HL-60/S4 (cell line): ENCODE data around the gene CROT.

ENCODE experiments used
- in situ Hi-C: fragments of 300-500 bp; cut with MboI; formaldehyde crosslinking; loops from 2 replicates; pipeline ENCODE4 v1.14.3; 2022; ENCODE audit warnings: low sequenced_read_pairs

Gene CROT

DNA sequence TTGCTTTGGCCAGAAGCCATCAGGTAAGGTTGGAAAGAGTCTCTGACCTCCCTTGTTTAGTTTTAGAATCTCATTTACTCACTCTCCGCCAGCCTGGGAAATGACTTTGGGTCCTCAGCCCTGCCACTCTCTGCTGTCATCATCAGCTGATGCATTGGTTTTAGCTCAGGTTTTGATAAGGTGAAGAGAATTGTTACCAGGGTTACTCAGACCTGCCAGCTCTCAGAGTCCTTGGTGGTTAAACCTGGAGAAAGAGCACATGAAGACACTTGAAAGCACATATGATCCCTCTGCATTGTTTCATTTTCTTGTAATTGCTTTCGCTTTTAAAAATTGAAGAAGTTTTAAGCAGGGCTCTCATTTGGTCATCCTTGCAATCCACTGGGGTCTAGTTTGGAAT, 4.0 kb upstream of the CROT start:
- in situ Hi-C loops = no loop called here

- in situ Hi-C loops = no loop called here
Measured at GRCh38 chr7:87342231-87342630, 3.2 kb upstream of the CROT start.

- in situ Hi-C loops = no loop called here
Measured at GRCh38 chr7:87344446-87344845, 1.0 kb upstream of the CROT start.

GRCh38 chr7:87345962-87346371, 503 bp downstream of the CROT start:
- in situ Hi-C loops = no loop called here

GRCh38 chr7:87347207-87347606, 1.7 kb downstream of the CROT start:
- in situ Hi-C loops = no loop called here

DNA sequence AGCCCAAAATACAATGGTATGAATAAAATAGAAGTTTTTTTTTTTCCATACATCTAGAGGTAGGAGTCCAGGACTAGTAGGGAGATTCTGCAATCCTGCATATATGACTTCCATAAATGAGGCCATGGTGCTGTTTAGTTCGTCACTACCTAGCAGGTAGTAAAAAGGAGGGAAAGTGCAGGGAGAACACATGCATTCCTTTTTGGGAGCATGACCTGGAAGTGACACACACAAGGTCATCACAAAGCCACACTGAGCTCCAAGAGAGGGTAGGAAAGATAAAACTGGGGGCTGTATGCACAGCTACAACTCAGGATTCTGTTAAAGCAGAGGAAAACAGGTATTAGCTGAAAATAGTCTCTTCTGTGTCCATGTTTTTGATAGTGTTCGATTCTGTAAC, 2.2 kb downstream of the CROT start:
- in situ Hi-C loops = no loop called here

- in situ Hi-C loops = no loop called here
Measured at GRCh38 chr7:87354749-87355148, 9.3 kb downstream of the CROT start.

- in situ Hi-C loops = no loop called here
Measured at GRCh38 chr7:87356448-87356847, 11.0 kb downstream of the CROT start.

- in situ Hi-C loops = no loop called here
Measured at GRCh38 chr7:87359366-87359765, 13.9 kb downstream of the CROT start.

GRCh38 chr7:87361320-87361719, 15.9 kb downstream of the CROT start:
- in situ Hi-C loops = no loop called here

DNA sequence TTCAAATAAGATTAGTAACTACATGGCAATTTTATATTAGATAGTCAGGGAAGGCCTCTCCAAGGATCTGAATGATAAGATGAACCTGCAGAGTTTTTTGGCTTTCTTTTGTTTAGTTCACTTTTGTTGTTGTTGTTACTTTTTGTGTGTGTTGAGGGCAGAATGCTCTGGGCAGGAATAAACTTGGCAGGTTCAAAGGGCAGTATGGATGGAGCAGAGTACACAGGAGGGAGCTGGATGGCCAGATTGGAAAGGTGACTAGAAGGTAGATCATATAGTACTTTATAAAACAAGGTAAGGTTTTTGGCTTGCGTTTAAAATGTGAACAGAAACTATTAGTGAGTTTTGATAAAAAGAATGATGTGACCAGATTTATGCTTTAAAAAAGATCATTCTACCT, 17.9 kb downstream of the CROT start:
- in situ Hi-C loops = no loop called here

DNA sequence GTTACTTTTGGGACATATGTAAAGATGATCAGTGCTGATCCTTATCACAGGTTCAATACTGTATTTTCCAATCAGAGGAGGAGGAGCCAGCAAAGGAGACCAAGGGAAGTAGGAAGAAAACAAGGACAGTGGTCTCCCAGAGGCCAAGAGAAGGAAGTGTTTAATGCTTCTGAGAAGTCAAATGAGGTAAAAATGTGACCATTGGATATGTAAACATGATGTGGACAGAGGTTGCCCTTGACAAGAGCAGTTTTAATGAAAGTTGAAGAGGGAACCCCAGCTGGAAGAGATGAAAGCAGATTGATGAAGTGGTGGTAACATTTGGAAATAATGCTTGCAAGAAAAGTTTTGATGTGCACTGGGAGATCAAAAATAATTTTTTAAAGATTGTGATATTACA, 18.8 kb downstream of the CROT start:
- in situ Hi-C loops = no loop called here

DNA sequence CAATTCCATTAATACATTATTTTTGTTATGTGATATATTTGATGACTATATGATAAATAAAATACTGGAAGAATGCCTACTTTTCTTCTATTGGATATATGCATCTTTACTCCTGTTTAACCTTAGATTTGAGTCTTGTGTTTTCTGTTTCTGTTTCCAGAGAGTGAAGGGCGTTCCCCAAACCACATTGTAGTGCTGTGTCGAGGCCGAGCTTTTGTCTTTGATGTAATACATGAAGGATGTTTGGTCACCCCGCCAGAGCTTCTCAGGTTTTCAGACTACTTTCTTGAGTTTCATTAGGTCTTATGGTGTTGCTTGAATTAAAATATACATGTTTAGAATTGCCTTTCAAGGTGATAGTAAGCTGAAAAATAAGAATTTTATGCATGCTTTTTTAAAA, 23.8 kb downstream of the CROT start:
- in situ Hi-C loops = no loop called here

DNA sequence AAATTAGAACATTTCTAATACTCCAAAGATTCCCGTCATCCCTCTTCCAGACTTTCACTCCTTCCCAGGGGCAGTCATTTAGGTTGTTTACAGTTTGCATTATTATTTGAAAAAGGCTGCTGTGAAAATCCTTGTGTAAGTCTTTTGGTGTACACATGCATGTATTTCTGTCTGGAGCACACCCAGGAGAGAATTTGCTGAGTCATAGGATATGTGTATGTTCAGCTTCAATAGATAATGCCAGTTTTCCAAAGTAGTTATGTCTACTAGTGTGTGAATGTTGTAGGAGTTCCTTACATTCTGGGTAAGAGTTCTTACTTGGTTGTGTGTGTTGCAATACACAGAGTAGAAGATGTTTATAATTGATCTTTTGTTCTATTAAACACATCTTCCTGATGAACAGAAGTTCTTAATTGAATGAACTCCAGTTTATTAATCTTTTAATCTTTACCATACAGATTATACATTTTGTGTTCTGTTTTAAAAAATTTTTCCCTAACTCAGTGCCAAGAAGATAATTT, 25.3 kb downstream of the CROT start:
- in situ Hi-C loops = no loop called here

DNA sequence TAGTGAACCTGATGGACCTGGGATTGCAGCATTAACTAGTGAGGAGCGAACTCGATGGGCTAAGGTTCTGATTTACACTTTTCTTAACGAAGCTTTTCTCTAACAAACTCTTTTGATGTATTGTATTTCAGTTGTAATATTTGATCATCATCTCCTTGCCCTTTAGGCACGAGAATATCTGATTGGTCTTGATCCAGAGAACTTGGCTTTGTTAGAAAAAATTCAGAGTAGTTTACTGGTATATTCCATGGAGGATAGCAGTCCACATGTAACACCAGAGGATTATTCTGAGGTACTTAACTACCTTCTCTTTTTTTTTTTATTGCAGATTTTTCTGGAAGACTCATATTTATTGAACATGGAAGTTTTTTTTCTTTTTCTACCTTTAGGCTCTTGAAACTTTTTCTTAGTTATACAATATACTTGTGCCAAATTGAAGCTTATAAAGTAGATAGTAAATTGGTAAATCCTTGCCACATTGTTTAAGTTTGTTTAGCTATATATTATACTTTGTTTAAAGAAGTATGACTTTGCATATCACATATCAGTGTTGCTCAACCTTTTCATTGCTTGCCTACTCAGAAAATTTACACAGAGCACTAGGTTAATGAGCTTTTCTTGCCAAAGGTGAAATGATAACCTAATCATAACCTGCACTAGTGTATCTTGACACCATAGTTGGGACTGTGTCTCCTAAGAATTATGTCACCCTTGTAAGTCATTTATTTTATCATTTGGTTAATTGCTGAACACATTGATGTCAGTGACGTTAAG, 30.4 kb downstream of the CROT start:
- in situ Hi-C loops = no loop called here

DNA sequence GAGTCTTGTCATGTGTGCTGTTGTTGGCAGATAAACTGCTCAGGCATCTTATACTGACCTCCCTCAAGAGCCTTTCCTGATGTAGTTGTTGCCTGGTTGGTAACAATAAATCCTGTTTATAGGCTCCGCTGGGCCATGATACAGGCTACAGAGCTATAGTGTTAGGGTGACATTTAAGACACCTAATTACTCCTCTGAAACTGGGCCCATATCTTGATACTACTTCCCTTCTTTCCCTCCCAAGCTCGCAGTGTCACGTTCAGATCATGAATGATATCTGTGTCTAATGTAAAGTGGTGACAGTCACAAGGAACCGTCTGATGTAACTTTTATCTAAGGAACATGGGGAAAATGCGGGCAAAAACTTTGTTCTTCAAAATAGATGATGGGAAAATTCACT, 35.4 kb downstream of the CROT start:
- in situ Hi-C loops = no loop called here

- in situ Hi-C loops = no loop called here
Measured at GRCh38 chr7:87391020-87391701, 45.7 kb downstream of the CROT start.

- in situ Hi-C loops = no loop called here
Measured at GRCh38 chr7:87395442-87396020, 50.1 kb downstream of the CROT start.

- in situ Hi-C loops = no loop called here
Measured at GRCh38 chr7:87398446-87398845, 53.0 kb downstream of the CROT start.

DNA sequence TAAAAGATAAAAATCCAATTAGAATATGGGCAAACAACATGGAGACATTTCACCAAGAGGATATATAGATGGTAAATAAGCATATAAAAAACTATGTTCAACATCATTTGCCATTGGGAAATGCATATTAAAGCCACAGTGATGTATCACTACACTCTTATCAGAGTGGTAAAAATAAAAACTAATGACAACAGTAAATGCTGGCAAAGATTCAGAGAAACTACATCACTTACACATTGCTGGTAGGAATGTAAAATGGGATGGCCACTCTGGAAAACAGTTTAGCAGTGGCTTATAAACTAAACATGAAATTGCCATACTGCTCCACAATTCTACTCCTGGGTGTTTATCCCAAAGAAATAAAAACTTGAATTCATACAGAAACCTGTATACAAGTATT, 59.2 kb downstream of the CROT start:
- in situ Hi-C loops = loop anchor here (25.0 kb wide), 1 partner anchor 467 kb away; no protein-coding TSS in a partner anchor

DNA sequence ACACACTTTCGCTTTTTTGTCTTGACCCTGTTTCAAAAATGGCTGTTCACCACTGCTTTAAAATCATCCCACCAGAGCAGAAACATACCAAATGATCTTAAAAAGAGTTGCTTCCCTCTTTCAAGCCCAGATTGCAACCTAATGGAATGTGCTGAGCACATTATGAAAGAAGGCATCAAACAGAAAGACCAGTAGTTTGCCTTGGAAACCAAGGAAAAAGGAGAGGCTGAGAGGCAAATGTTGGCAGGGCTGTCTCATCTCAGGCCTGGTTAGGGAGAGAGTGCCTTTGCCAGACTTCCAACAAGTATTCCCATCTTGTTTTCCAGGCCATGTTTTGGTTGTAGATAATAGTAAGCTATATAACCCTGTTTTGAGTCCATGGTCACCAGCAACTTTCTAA, 65.7 kb downstream of the CROT start:
- in situ Hi-C loops = loop anchor here (25.0 kb wide), 1 partner anchor 474 kb away; no protein-coding TSS in a partner anchor

GRCh38 chr7:87413029-87413428, 67.6 kb downstream of the CROT start:
- in situ Hi-C loops = loop anchor here (25.0 kb wide), 1 partner anchor 476 kb away; no protein-coding TSS in a partner anchor
